Posterior vena cava (tissue), 2 donors: Measurements from ENCODE around the gene WDFY2. TPM values are rescaled to one million over a fixed set of nuclear protein-coding genes. Genes with fewer than 3 reads are reported as not detected.
"Not testable (repeated sequence)": the region's sequence is repeated elsewhere in the genome, so short reads cannot be mapped to it uniquely, and the experiment has no call there.

ENCODE experiments used
- DNase-seq: peaks from one replicate; pipeline ENCODE4 v3.0.0-alpha.2; 2020; ENCODE audit warnings: low spot score
- intact Hi-C, 2 donors: fragments of 100-400 bp; cut with DNase I; formaldehyde crosslinking; loops; one replicate each; pipeline versions ENCODE4 v1.14.1 to v1.14.2; 2022 to 2023
- total RNA-seq, 2 donors: library from RNA; stranded (reverse); fragmentation: NEBNext Ultra II Directional; extraction: Animal tissue kit (Norgen Biotek cat#: 25700); gene quantifications; one replicate each; pipeline ENCODE4 v1.2.1, GENCODE V29; 2021
- donor health status: DM: yes; HTN: yes; CAD: no.
- donor health status: DM: yes; HTN: yes; CAD: no.

The WDFY2 gene
- total RNA-seq, 2 donors from 2014 or later: 10.6 to 13.0 TPM

DNA sequence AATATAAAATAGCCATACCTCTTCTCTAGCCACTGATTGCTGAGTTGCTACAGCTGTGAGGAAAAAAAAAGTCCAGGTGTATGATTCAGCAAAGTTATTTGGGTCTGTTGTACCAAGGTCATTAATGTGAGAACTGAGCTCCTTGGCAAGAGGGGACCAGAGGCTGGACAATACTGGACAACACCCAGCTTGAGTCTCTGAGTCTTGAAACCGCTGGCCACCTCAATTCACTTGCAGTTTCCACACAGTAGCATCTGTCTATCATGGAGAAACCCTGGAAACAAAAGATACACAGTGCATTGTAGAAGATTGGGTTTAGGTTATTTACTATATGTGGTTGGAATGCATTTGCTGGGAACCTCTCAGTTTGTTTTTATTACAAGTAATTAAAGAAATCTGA is 60.4 kb downstream of the WDFY2 start:
- no peak for DNase-seq
- intact Hi-C loops: no loop called here

DNA sequence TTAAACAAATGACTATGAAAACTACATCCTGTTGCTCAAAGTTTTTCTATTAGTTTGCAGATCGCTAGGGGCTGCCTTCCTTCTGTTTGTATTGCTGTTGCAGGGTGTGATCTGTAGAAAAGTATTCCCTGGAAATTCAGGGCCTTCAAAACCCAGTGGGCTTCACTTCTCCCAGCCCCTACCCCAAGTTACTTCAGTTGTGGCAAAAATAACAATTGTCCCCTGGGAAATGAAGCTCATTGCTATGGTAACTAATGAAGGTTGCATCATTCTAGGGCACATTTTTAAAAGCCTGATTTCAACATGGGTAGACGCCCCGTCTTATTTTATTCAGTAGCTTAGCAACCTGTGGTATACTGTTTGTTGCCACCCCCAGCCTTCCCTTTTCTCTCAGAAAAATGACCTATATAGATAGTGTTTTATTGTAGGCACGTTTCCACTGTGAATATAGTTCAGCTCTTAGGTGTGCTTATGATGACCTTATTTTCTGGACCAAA is 60.9 kb downstream of the WDFY2 start:
- intact Hi-C loops: no loop called here
- DNase-seq: no peak

DNA sequence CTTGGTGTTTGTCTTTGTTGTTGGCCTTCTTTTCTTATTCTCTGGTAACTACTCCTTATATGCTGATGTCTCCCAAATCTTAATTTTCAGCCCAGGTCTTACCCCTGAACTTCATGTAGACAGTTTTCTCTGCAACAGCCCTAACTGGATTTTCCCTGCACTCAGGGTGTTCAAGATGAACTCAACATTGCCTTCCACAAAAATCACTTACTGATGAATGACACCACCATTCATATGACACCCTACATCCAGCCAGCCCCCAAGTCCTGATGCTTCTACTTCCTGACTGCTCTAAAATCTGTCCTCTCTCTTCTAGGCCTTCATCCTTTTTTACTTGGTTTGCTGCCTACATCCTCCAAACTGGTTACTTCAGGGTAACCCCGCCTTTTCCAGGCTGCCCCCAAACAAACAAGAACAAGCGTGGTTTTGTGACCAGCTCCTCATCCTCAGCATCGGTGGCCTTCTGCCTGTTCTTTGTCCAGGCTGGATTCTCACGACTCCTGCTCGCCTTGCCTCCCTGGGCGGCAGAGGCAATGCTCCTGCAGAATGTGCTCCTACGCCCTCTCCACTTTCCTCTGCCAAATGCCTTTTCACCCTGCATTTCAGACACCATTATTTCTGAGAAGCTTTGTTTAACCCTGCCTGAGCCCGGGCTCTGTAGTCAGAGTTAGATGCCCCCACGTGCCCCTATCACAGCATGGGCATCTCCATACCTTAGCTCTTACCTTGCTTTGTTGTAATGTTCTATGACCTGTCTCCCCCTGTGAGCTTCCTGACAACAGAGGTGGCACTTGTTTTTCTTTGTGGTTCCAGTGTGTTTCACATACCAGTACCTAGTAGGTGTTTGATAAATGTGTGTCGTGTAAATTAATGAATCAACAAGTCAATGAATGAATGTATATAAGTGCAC is 61.8 kb downstream of the WDFY2 start:
- no peak for DNase-seq
- intact Hi-C loops: no loop called here

DNA sequence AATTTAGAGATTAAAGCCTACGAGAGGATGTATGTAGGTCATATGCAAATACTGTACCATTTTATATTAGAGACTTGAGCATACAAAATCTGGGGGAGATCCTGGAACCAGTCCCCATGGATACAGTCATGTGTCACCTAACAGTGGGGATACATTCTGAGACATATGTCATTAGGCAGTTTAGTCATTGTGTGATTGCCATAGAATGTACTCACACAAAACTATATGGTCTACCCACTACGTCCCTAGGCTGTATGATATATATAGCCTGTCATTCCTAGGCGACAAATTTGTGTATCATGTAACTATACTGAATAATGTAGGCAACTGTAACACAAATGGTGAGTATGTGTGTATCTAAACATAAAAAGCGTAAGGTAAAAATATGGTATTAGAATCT is 62.8 kb downstream of the WDFY2 start:
- intact Hi-C loops: no loop called here
- no peak for DNase-seq

DNA sequence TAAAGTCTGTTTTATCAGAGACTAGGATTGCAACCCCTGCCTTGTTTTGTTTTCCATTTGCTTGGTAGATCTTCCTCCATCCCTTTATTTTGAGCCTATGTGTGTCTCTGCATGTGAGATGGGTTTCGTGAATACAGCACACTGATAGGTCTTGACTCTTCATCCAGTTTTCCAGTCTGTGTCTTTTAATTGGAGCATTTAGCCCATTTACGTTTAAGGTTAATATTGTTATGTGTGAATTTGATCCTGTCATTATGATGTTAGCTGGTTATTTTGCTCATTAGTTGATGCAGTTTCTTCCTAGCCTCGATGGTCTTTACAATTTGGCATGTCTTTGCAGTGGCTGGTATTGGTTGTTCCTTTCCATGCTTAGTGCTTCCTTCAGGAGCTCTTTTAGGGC is 67.9 kb downstream of the WDFY2 start:
- intact Hi-C loops, DNase-seq: not testable (repeated sequence)

DNA sequence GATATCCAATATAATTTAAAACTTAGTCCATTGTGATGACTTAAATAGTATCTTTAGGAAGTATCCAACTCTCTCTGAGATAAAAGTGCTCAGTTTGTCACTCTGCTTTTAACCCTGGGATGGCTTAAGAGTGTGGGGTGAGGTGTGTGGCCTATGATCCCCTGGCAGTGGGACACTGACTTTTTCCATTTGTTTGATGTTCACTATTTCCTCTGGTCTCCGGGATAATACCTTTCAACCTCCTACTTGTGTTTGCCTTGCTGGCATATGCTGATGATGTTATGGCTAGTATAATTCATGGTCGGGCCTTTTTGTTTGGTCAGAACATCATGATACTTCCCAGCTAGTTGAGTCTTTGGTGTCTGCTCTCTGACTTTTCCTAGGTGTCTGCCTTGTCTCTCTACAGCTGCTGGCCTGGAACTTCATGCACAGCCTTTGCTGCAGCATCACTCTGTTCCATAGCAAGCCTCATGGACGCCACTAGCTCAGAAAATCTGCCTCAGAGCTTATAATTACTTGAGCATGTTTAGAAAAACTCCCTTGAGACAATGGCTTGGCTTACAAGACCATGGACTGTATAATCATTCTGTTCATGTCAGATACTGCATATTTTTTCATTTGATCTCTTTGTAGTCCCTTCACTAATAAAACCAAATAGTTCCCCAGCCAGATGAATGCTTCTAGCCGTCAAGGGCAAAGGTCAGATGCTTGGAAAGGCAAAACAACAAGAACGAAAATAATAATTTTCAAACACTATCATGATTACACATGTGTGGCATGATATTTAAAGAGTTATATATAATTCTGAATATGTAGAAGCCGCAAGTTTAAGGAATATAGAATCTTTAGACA is 75.2 kb downstream of the WDFY2 start:
- no peak for DNase-seq
- intact Hi-C loops: no loop called here

DNA sequence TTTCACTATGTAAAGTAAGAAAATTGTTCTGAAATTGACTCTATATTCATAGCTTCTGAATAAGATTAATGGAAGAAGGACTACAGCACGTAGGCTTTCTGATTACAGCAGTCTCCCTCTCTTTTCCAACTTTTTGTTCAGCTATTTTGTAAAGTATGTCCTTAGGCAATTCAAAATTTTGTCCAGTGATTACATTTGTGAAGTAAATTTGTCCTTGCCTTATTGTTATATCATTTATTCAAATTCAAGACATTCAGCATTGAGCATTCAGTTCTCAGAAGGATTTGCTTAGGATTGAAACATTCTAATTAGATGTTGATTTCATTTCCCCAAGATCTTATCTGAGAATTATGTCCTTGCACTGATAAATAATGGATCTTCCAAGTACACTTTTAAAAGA is 76.6 kb downstream of the WDFY2 start:
- intact Hi-C loops: no loop called here

DNA sequence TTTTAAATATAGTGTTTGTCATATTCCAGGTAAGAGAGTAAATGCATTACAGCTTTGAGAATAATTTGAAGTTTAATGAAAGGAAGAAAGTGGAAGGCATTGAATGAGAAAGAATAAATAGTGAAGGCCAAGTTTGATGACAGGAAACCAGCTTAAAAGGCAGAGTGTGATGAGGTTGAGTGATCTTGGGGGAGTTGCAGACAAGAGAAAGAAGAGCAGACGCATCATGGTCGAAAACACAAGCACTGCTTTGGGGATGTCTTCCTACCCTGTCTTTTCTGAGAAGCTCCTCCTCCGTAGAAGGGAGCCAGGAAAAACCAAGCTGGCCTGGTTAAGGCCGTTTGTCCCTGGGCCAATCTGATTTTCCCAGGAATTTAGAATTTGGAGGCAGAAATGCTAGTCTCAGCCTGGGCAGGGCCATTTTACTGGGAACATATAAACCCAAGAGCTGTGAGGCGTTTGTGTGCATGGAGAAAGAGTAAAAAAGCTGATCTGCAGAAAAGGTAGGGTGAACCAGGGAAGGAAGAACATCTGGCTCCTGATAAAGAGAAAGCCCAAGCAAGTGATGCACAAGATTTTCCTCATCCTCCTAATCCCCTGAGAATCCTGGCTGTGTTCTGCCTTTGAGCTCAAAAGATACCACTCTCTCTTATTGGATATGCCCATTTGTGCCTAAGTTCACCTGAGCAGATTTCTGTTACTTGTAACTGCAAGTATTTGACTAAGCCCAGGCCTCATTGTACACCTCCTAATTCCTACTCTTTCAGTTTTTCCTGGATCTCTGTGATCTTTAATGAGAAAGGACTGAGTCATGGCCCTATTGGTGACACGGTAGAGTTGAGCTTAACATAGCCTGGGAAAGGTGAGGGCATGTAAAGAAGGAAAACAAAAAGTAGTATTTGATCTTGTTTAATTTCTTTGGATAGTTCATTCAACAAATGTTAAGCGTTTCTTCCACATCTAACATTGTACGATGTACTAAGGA is 80.0 kb downstream of the WDFY2 start:
- intact Hi-C loops: no loop called here
- DNase-seq: no peak

More for the DNA sequence above, 76.6 kb downstream of the WDFY2 start:
- DNase-seq: no peak

DNA sequence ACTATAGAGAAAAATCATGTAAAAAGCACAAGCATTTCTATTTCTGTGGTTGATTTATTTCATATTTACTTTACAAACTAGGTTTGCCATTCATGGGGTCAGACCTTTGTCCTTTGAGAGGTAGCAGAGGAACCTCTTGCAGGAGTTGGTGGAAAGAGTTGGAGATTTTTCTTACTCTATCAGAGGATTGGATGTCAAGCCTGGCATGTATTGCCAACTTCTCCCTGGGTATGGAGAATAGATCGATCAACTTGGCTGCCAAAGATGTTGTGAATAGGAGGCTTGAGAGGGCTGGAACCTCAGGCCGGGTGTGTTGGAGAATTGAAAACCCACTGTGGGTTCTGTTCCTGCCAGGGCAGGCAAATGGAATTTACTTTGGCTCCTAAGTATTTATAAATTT is 81.2 kb downstream of the WDFY2 start:
- intact Hi-C loops: no loop called here
- DNase-seq: no peak

DNA sequence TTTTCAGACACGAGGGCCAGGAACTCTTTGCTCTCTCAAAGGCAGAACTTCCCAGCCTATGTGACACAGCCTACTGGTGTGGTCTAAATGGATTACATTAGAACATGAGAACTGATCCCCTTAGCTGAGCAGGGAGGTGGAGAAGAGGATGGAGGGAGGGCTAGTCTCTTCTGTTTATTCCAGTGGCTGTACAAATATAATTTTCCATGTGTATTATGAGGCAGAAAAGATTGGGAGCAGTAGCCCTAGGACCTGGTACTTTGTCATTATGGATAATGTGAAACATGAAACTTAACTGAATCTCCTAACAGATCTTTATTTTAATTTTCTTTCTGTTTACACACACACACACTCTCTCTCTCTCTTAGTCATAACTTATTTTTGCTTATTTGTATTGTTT is 82.1 kb downstream of the WDFY2 start:
- intact Hi-C loops: no loop called here
- DNase-seq: no peak

DNA sequence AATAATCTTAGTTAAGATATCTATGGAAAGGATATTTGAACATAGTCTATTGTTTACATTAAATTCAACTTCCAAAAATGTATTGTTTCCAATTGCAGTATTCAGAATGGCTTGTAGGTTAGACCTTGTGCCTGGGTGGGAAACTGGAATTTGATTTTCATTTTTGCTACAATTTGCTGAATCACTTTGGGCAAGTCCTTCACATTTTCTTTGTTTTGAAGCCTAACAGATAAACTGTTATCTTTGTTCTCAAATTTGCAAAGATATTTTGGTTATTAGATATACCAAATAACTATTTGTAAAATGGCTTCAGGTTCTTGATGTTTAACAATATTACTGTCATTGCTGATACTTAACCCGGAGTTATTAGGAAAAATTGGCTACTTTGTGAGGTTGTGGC is 82.6 kb downstream of the WDFY2 start:
- intact Hi-C loops: no loop called here
- no peak for DNase-seq

DNA sequence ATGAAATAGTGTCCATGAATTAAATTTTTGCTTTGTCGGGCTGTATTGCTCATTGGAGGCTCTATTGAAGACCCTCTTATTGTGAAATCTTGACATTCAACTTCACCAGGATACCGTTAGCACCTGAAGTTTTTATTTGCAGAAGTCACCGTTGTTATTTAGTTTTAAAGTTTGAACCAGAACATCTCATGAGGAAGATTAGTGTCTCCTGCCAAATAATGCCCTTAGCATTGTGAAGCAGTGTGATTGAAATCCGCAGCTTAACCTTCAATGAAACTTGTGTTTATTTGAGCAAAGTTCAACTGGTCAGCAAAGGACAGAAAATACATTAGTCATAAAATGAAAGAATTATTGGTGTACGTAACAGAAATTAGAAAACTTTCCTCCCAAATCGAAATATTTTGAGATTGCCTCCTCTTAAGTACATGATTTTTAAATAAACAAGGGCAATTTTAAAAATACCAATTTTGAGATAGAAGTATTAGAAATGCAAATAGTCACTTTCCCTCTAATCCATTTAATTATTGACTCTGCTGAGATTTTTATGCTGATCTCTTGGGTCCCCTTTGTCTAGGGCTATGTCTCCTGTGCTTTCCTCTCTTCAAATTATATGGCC is 84.4 kb downstream of the WDFY2 start:
- DNase-seq: no peak
- intact Hi-C loops: no loop called here

DNA sequence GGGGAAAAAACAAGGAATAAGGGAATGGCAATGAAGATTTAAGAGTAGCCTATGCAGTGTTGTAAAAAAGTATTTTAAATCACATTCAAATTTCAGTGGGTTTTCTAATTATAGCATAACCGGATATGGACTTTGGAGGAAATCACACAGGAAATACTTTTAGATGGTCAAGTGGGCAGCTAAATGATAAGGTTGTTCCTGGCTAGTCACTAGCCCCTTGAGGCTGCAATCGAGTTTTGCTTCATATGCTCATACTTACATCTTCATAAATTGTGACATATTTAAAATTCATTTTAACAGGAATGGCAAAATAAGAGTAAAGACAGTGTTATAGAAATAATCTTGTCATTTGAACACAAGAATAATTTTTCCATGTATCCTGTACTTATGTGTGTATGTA is 88.9 kb downstream of the WDFY2 start:
- DNase-seq: no peak
- intact Hi-C loops: no loop called here

DNA sequence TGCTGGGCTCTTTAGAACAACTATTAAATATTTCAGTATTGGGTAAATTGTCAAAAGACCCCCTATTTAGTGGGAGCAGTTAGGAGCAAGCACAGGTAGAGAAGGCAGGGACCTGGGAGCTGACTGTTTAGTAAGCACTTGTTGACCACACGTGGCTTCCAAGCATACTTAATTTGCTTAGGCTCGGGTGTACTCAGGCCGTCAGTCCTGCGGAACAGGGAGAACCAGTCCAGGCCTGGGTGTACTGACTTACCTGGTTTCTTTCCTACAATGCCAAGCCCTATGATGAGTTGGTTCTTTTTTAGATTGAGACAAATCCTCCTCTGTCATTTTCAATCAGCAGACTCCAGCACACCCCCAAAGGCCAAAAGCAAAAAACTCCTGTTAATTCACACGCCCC is 90.0 kb downstream of the WDFY2 start:
- intact Hi-C loops: no loop called here
- no peak for DNase-seq

DNA sequence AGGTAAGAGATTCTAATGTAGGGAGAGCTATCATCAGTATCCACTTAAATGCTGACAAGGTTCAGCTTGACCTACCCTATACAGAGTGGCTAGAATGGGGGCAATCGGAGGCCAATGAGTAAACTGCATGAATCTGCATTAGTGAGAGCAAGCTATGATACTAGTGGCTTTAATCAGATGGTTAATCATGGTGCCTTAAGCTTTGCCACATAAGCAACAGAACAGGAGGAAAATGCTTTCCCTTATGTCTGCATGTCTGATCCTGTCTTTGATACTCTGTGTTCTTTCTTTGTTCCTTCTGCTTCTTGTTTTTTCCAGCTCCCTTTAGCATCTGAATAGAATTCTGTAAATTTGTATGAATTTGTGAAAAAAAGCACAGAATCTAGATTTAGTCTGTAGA is 91.1 kb downstream of the WDFY2 start:
- intact Hi-C loops: no loop called here
- DNase-seq: no peak

DNA sequence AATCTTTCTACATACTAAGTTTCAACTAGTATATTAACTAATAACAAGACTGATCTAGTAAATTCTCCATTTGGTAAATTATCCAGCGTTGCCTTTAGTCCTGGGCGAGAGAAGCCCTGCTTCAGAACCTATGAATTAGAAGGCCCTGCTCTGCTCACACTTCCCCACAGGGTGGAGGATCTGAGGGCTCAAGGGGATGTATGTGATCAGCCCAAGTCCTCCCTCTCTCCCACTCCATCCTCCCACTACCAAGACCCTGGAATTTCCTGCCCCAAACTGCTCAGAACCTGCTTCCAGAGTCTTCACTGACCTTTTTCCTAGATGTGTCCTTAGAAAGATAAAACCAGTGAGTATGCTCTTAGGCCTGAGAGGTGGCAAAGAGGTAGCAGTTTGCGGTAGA is 91.6 kb downstream of the WDFY2 start:
- intact Hi-C loops: no loop called here
- no peak for DNase-seq

DNA sequence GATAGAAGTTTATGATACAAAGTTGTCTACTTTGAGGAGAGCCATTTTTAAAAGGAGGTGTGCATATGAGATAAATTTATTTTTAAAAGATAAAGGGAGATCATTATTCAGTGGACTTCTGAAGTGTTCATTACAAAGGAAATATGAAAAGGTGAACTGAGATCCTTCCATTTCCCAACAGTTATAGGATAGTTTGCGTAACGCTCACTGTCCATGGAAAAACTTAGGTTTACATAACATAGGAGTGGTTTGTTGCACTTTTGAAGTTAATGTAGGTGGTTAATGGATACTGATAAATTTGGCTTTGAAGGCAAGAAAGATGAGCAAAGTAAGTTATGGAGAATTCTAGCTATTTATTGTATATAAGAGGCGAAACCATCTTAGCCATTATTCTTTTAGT is 92.5 kb downstream of the WDFY2 start:
- DNase-seq: no peak
- intact Hi-C loops: no loop called here

DNA sequence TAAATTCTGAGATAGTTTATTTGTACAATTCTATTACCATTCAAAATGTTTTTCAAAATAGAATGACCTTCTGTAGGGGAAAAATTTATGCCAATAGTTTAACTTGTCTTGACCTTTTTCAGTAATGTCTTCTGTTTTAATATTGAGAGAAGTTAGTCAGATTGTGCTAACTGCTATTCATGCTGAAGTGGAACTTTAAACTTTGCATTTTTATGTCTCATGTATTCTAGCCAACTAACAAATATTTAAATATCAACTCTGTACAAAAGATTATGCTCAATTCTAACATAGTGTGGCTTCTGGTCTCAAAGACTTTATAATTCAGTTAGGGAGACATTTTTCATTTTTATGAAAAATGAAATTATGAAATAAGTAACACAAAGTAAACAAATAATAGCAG is 94.2 kb downstream of the WDFY2 start:
- intact Hi-C loops: no loop called here
- DNase-seq: no peak

DNA sequence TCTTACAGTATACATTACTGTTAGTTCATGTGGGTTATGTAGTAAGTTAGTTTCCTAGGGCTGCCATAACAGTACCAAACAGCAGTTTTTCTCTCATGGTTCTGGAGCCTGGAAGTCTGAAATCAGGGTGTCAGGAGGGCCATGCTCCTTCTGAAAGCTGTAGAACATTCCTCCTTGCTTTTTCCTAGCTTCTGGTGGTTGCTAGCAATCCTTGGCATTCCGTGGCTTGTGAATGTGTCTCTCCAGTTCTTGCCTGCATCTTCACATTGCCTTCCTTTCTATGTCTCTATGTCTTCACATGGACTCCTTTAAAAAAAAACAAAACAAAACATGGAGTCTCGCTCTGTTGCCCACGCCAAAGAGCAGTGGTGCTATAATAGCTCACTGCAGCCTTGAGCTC is 95.4 kb downstream of the WDFY2 start:
- intact Hi-C loops: no loop called here
- no peak for DNase-seq
